Measurements from ENCODE around the gene MGMT.
A peak's percentile ranks its signal among the peaks of the same experiment; 100 is the strongest.

MGMT gene

GRCh38 chr10:129602938-129603535, 136.0 kb downstream of the MGMT start:
- DNase-seq = no peak

- DNase-seq = no peak
Measured at GRCh38 chr10:129604333-129605032, 137.4 kb downstream of the MGMT start.

GRCh38 chr10:129605266-129605985, 138.4 kb downstream of the MGMT start:
- no peak for DNase-seq

GRCh38 chr10:129605986-129606518, 139.0 kb downstream of the MGMT start:
- DNase-seq = no peak

GRCh38 chr10:129607607-129608109, 140.6 kb downstream of the MGMT start:
- DNase-seq = no peak

GRCh38 chr10:129608653-129609052, 141.6 kb downstream of the MGMT start:
- DNase-seq = no peak

- DNase-seq = no peak
Measured at GRCh38 chr10:129609551-129609950, 142.5 kb downstream of the MGMT start.

- DNase-seq = no peak
Measured at GRCh38 chr10:129612481-129613109, 145.6 kb downstream of the MGMT start.

- DNase-seq = no peak
Measured at GRCh38 chr10:129613377-129613980, 146.4 kb downstream of the MGMT start.

- no peak for DNase-seq
Measured at GRCh38 chr10:129614341-129614740, 147.3 kb downstream of the MGMT start.

- DNase-seq = no peak
Measured at GRCh38 chr10:129615381-129615780, 148.3 kb downstream of the MGMT start.

- no peak for DNase-seq
Measured at GRCh38 chr10:129615921-129616525, 149.0 kb downstream of the MGMT start.

- no peak for DNase-seq
Measured at GRCh38 chr10:129617768-129618167, 150.7 kb downstream of the MGMT start.

GRCh38 chr10:129621062-129621461, 154.0 kb downstream of the MGMT start:
- DNase-seq = no peak

- peak; percentile 14 for DNase-seq
Measured at GRCh38 chr10:129621693-129622092, 154.7 kb downstream of the MGMT start.

GRCh38 chr10:129622291-129622690, 155.2 kb downstream of the MGMT start:
- no peak for DNase-seq

- DNase-seq = peak; percentile 17
Measured at GRCh38 chr10:129622736-129623135, 155.7 kb downstream of the MGMT start.

- no peak for DNase-seq
Measured at GRCh38 chr10:129624526-129624925, 157.5 kb downstream of the MGMT start.

GRCh38 chr10:129626309-129626708, 159.3 kb downstream of the MGMT start:
- no peak for DNase-seq

GRCh38 chr10:129626796-129627435, 159.9 kb downstream of the MGMT start:
- DNase-seq = no peak

- no peak for DNase-seq
Measured at GRCh38 chr10:129627442-129627841, 160.4 kb downstream of the MGMT start.

GRCh38 chr10:129628823-129629222, 161.8 kb downstream of the MGMT start:
- no peak for DNase-seq
